ENCODE measurements around the gene CYLD.

DNA sequence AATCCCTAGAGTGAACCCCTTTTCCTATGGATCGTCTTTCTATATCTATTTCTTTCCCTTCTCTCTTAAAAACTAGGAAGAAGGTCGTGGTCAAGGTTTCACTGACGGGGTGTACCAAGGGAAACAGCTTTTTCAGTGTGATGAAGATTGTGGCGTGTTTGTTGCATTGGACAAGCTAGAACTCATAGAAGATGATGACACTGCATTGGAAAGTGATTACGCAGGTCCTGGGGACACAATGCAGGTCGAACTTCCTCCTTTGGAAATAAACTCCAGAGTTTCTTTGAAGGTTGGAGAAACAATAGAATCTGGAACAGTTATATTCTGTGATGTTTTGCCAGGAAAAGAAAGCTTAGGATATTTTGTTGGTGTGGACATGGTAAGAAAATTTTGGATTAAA is 9.6 kb downstream of the CYLD start:
- TF ChIP-seq EP300 (conservative IDR thresholded peaks at IDR 0.05; ENCODE audit: poor library complexity, severe bottlenecking) (no peak), TAF1 (IDR thresholded peaks at IDR 0.05; ENCODE audit: low read depth) (no peak), SMC3 (conservative IDR thresholded peaks at IDR 0.05; ENCODE audit: poor library complexity) (no peak), EZH2 (IDR thresholded peaks at IDR 0.05; ENCODE audit: borderline replicate concordance, insufficient read depth, low read length, poor library complexity, severe bottlenecking) (no peak), RAD21 (conservative IDR thresholded peaks at IDR 0.05) (no peak), POLR2AphosphoS5 (IDR thresholded peaks at IDR 0.05) (no peak), MXI1 (conservative IDR thresholded peaks at IDR 0.05; ENCODE audit: poor library complexity, severe bottlenecking) (no peak)
- TF ChIP-seq, protein P1, sequence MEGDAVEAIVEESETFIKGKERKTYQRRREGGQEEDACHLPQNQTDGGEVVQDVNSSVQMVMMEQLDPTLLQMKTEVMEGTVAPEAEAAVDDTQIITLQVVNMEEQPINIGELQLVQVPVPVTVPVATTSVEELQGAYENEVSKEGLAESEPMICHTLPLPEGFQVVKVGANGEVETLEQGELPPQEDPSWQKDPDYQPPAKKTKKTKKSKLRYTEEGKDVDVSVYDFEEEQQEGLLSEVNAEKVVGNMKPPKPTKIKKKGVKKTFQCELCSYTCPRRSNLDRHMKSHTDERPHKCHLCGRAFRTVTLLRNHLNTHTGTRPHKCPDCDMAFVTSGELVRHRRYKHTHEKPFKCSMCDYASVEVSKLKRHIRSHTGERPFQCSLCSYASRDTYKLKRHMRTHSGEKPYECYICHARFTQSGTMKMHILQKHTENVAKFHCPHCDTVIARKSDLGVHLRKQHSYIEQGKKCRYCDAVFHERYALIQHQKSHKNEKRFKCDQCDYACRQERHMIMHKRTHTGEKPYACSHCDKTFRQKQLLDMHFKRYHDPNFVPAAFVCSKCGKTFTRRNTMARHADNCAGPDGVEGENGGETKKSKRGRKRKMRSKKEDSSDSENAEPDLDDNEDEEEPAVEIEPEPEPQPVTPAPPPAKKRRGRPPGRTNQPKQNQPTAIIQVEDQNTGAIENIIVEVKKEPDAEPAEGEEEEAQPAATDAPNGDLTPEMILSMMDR (IDR thresholded peaks at IDR 0.05; ENCODE audit: poor library complexity, severe bottlenecking): no peak

All from neural cell (in vitro differentiated cells).